ENCODE measurements around the gene CAPS2. TPM values are rescaled to one million over a fixed set of nuclear protein-coding genes. Genes with fewer than 3 reads are reported as not detected.
"Not testable (repeated sequence)": the region's sequence is repeated elsewhere in the genome, so short reads cannot be mapped to it uniquely, and the experiment has no call there.

Gene CAPS2
- total and polyA plus RNA-seq, 10 of the 15 experiments (the other 5 are each of a cell fraction or from before 2014, with no cell fraction given): 2.0 to 6.4 (median 4.2) TPM

- TF ChIP-seq CHD4 (IDR thresholded peaks at IDR 0.05) (no peak), MTA3 (IDR thresholded peaks at IDR 0.05; ENCODE audit: borderline replicate concordance, low read length) (no peak), PKNOX1 (IDR thresholded peaks at IDR 0.05) (no peak), CBX5 (IDR thresholded peaks at IDR 0.05; ENCODE audit: low read depth) (no peak), KLF5 (IDR thresholded peaks at IDR 0.05; ENCODE audit: partially characterized antibody) (no peak), BCL3 (IDR thresholded peaks at IDR 0.05; ENCODE audit: borderline replicate concordance, insufficient read depth, low read depth, low read length, poor library complexity, severe bottlenecking) (no peak)
Observed at GRCh38 chr12:75349946-75350345, 19.8 kb upstream of the CAPS2 start (continued).

GRCh38 chr12:75346215-75346614, 16.1 kb upstream of the CAPS2 start:
- not testable (repeated sequence) for H3K4me1 ChIP-seq (ENCODE audit: control insufficient read depth, insufficient read depth, low read length)
- CTCF ChIA-PET: interaction anchor here (1.1 to 1.5 kb wide), 2 partner anchors 45 to 161 kb away, joined by 3 to 5 read pairs; partner anchors contain the start of gene GLIPR1L2

More at GRCh38 chr12:75346215-75346614, 16.1 kb upstream of the CAPS2 start:
- H3K4me2 ChIP-seq (ENCODE audit: control insufficient read depth, insufficient read depth); FAIRE-seq; H2AFZ ChIP-seq (ENCODE audit: control insufficient read depth, low read depth, low read length); DNase-seq (ENCODE audit: low read depth, low spot score); H4K20me1 ChIP-seq (ENCODE audit: control insufficient read depth, insufficient read depth); H3K27me3 ChIP-seq (replicated peaks in 1 of 2; ENCODE audit: control insufficient read depth in 2 of 2, insufficient read depth in 2 of 2, low read length in 1 of 2); H3K27ac ChIP-seq (ENCODE audit: control insufficient read depth, insufficient read depth); H3K36me3 ChIP-seq (ENCODE audit: control insufficient read depth in 2 of 2, insufficient read depth in 2 of 2, low read length in 1 of 2); H3K4me3 ChIP-seq; H3K9me3 ChIP-seq (replicated peaks; ENCODE audit: control insufficient read depth, insufficient read depth, low read length); H3K79me2 ChIP-seq (ENCODE audit: control insufficient read depth, insufficient read depth, low read length); H3K9ac ChIP-seq (ENCODE audit: control insufficient read depth, insufficient read depth, low read length); in situ Hi-C loops (cut with MboI); intact Hi-C loops (cut with micrococcal nuclease; ENCODE audit: unreplicated experiment); POLR2A ChIA-PET; BruUV-seq (replicated peaks): not testable (repeated sequence)
- SMC1A ChIA-PET (ENCODE audit: uncharacterized antibody, unreplicated experiment): interaction anchor here (1.4 kb wide), 1 partner anchor 12 kb away, joined by 3 read pairs; the partner anchor contains the start of gene GLIPR1L1
- RAD21 ChIA-PET (ENCODE audit: unreplicated experiment): interaction anchor here (0.6 kb wide), 1 partner anchor 163 kb away, joined by 3 read pairs; no protein-coding TSS in a partner anchor
- TF ChIP-seq ZNF384 (IDR thresholded peaks at IDR 0.05; ENCODE audit: borderline replicate concordance, low read depth, low read length): peak; percentile 51; the same call in 1 of the 2 replicates
- 0 out of 4 replicates have a peak, but pooled peaks of 1 of the 2 experiments have one; percentile 18 for TF ChIP-seq IKZF2 (IDR thresholded peaks at IDR 0.05)
- 0 out of 2 replicates have a peak, but pooled peaks have one; percentile 12 for TF ChIP-seq RUNX3 (IDR thresholded peaks at IDR 0.05; ENCODE audit: low read length)
- 38% methylated on average over 6 of the region's 6 CpGs for WGBS (ENCODE audit: insufficient coverage, insufficient replicate concordance, low lambda C conversion rate, missing lambda C conversion rate)
- ATAC-seq: peak; percentile 77
